ENCODE measurements around the gene ERMARD.

The ERMARD gene

DNA sequence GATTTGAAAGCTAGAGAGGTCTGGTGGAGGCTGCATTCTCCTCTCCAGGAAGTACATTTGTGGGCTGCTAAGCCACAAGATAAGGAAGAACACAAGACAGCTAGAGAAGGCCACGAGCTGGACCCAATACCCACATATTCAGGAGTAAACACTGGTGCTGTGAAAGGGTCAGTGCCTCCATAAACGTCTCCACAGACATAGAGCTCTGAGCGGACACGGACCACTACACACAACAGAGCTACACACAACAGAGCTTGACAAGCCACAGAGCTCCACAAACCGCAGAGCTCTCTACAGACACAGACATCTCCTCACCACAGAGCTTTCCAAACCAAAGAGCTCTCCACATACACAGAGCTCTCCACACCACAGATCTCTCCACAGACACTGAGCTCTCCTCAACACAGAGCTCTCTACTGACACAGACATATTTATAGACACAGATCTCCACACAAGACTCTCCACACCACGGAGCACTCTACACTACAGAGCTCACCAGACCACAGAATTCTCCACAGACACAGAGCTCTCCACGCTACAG is 51.9 kb downstream of the ERMARD start:
- no peak for DNase-seq

DNA sequence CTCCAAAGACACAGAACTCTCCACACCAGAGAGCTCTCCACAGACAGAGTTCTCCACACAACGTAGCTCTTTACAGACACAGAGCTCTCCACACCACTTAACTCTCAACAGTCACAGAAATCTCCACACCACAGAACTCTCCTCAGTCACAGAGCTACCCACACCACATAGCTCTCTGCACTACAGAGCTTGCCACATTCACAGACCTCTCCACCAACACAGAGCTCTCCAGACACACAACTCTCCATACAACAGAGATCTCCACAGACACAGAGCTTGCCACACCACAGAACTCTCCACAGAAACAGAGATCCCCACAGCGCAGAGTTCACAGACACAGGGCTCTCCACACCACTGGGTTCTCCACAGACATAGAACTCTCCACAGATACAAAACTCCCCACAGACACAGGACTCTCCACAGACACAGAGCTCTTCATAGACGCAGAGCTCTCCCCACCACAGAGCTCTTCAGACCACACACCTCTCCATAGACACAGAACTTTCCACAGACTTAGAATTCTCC is 52.5 kb downstream of the ERMARD start:
- no peak for DNase-seq

DNA sequence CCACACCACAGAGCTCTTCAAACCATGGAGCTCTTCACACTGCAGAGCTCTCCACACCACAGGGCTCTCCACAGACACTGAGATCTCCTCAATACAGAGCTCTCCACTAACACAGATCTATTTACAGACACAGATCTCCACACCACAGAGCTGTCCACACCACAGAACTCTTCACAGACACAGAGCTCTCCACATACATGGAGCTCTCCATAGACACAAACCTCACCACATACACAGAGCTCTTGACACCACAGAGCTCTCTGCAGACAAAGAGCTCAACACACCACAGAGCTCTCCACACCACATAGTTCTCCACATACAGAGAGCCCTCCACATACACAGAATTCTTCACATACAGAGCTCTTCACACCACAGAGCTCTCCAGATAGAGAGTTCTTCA is 53.0 kb downstream of the ERMARD start:
- no peak for DNase-seq

DNA sequence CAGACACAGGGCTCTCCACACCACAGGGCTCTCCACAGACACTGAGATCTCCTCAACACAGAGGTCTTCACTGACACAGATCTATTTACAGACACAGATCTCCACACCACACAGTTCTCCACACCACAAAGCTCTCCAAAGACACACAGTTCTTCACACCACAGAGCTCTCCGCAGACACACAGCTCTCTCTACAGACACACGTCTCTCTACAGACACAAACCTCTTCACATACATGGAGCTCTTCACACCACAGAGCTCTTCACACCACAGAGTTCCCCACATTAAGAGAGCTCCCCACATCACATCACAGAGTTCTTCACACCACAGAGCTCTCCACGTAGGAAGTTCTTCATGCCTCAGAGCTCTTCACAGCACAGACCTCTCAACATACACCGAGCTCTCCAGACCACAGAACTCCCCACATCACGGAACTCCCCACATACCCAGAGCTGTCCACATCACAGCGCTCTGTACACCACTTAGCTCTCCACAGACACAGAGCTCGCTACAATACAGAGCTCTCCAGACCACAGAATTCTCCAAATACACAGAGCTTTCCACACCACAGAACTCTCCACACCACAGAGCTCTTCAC is 53.9 kb downstream of the ERMARD start:
- DNase-seq: no peak

DNA sequence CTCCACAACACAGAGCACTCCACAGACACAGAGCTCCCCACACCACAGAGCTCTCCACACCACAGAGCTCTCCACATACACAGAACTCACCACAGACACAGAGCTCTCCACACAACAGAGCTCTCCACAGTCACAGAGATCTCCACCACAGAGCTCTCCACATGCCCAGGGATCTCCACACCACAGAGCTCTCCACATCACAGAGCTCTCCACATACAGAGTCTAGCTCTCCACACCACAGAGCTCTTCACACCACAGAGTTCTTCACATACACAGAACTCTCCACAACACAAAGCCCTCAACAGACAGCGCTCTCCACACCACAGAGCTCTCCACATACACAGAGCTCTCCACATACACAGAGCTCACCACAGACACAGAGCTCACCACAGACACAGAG is 55.3 kb downstream of the ERMARD start:
- no peak for DNase-seq

DNA sequence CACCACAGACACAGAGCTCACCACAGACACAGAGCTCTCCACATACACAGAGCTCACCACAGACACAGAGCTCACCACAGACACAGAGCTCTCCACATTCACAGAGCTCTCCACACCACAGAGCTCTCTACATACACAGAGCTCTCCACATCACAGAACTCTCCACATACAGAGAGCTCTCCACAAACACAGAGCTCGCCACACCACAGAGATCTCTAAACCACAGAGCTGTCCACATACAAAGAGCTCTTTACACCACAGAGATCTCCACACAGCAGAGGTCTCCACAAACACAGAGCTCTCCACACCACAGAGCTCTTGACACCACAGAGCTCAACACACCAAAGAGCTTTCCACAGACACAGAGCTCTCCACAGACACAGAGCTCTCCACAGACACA is 55.8 kb downstream of the ERMARD start:
- no peak for DNase-seq

DNA sequence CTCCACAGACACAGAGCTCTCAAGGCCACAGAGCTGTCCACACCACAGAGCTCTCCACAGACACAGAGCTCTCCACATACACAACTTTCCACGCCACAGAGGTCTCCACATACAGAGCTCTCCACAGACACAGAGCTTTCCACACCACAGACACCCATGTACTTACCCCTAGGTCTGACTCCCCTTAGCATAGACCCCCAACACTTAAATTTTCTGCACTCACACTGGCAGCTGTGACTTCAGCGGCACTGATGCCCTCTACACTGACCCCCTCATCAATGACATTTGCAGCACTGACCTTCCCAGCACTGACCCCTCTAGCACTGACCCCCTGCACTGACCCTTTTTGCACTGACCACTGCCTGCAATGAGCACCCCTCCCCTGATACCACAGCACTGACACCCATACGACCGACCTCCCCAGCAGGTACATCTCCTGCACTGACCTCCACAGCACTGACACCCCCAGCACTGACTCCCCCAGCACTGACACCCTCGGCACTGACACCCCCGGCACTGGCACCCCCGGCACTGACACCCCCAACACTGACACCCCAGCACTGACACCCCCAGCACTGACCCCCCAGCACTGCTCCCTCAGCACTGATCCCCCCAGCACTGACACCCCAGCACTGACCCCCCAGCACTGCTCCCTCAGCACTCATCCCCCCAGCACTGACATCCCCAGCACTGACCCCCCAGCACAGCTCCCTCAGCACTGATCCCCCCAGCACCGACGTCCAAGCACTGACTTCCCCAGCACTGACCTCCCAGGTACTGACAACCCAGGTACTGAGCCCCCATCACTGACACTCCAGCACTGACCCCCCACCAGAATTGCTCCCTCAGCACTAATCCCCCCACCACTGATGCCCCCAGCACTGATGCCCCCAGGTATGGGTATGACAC is 56.5 kb downstream of the ERMARD start:
- DNase-seq: no peak

DNA sequence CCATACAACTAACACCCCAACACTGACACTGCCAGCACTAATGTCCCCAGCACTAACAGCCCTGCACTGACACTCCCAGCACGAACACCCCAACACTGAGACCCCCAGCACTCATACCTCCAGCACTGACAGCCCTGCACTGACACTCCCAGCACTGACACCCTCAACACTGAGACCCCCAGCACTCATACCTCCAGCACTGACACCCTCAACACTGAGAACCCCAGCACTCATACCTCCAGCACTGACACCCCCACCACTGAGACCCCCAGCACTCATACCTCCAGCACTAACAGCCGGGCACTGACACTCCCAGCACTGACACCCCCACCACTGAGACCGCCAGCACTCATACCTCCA is 57.2 kb downstream of the ERMARD start:
- DNase-seq: no peak

DNA sequence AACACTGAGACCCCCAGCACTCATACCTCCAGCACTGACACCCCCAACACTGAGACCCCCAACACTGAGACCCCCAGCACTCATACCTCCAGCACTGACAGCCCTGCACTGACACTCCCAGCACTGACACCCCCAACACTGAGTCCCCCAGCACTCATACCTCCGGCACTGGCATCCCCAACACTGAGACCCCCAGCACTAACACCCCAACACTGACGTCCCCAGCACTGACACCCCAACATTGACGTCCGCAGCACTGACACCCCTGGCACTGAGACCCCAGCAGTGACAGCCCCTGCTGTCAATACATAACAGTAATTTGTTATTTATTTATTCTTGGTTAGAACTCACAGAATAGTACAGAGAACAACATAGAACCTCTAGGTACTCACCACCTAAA is 58.0 kb downstream of the ERMARD start:
- no peak for DNase-seq

DNA sequence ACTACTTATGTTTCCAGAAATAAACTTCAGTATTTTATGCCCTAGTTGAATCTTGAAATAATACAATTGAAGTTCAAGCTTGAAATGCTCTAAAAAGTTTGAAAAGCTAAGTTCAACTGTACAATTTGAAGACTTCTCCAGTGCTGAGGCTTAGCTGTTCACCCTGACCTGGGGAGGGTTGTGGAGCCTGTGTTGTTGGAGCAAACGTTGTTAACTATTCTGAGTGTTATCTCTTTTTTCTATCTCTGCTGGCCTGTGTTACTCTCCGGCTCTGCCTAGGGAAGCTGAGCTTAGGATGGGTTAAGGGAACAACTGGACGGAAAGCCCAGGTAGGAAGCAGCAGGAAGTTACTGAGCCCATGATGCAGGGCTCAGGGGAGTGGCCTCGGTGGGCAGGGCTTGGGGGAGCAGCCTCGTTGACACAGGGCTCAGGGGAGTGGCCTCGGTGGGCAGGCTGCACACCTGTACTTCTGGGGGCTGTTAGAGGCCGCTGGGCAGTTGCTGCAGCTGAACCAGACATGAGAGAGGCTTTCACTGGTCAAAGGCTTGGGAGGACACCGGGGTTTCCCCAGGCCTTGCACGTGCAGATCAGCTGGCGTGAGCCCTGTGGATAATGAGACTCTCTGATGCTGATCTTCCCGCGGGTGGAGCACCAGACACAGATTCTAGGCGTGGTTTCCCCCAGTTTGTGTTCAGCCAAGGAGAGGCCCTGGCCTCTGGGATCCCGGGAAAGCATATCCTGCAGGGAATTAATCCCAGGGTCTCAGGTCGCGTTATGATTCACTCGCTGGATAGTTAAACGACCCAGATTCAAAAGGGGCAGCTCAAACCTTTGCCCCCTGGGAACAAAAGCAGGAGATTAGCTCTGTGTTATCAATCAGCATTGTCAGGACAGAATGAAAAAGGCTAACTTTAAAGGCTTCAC is 58.9 kb downstream of the ERMARD start:
- DNase-seq: no peak

DNA sequence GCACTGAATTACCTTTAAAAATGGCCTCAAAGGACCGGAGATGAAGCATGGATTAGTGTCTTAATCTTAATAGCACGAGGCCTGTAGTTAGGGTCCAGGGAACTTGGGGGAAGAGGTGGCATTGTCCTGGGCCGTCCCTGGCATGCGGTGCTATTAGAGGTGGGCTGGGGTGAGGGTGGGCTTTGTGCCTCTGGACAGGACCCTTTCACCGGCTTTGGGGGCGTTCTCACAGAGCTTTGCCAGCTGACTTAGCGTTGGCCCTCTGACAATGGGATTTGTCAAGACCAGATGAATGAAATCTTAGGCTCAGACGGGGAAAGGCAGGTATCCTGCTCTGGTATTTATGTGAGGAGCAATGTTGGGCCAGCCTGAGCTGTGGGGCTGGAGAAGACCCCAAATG is 59.6 kb downstream of the ERMARD start:
- no peak for DNase-seq

DNA sequence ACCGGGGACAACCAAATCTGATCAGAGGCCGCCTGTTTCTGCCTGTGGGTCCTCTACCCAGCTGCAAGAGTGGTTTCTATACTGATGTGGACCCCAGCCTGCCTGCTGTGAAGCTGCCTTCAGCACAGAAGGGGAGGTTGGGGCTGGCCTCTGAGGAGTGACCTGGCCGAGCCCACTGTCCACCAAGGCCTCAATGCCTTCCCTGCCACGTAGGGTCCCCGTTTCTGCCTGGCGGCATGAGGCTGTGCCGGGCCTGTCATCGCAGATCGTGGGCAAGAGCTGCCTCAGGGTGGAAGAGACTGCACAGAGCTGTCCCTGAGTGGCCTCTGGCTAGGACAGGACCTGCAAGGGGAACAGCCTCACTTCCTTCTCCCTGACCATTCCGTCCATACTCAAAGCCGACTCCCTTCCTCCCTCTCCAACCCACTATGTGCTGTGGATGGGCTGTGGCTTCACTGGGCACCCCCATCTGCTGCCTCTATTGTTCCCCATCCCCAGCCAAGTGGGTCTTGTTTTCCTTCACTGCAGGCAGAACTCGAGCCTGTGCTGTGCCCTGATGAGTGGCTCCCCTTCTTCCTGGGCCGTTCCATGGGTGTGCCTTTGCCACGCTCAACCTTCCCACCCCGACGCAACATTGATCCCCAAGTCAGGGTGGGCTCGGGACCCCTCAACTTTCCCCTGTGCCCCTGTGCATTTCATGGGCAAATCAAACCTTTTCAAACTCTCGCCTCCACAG is 60.3 kb downstream of the ERMARD start:
- DNase-seq: no peak

DNA sequence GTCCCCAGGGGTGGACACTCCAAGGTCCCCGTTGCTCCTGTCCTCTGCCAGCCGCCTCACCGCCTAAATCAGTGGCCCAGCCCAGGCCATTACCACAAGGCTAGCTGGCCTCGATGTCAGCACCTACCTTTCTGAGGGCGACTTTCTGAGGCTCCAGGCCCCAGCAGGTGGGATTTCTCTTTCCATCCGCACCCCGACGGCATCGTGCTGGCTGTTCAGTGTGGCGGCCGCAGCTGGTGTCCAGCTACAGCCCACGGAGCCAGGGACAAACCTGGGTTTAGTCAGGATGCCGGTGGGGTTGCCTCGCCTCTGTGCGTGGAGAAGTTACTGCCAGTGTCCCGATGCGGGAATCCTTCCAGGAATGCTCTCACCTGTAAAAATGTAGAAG is 60.8 kb downstream of the ERMARD start:
- DNase-seq: no peak

DNA sequence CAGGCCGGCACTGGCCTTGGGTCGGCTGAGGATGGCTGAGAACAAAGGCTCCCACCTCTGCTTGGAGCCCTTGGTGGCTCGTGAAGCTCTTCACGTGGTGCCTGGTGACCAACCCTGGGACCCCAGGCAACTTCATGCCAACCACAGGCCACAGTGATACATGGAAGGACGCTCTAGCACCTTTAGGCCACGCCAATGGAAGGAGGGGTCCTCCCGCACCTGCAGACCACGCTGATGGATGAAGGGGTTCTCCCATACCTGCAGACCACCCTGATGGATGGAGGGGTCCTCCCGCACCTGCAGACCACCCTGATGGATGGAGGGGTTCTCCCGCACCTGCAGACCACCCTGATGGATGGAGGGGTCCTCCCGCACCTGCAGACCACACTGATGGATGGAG is 62.5 kb downstream of the ERMARD start:
- no peak for DNase-seq

DNA sequence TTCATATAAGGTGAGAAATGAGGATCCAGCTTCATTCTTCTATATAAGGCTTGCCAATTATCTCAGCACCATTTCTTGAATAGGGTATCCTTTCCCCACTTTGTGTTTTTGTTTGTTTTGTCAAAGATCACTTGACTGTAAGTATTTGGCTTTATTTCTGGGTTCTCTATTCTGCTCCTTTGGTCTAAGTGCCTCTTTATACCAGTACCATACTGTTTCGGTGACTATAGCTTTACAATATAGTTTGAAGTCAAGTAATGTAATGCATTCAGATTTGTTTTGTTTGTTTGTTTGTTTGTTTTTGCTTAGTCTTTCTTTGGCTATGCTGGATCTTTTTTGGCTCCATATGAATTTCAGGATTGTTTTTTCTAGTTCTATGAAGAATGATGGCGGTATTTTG is 64.6 kb downstream of the ERMARD start:
- DNase-seq: no peak

DNA sequence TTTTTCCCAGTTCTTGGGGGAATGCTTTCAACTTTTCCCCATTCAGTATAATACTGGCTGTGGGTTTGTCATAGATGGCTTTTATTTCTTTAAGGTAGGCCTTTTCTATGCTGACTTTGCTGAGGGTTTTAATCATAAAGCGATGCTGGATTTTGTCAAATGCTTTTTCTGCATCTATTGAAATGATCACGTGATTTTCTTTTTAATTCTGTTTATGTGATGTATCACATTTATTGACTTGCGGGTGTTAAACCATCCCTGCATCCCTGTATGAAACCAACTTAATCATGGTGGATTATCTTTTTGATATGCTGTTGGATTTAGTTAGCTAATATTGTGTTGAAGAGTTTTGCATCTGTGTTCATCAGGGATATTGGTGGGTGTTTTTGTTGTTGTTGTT is 65.6 kb downstream of the ERMARD start:
- no peak for DNase-seq

DNA sequence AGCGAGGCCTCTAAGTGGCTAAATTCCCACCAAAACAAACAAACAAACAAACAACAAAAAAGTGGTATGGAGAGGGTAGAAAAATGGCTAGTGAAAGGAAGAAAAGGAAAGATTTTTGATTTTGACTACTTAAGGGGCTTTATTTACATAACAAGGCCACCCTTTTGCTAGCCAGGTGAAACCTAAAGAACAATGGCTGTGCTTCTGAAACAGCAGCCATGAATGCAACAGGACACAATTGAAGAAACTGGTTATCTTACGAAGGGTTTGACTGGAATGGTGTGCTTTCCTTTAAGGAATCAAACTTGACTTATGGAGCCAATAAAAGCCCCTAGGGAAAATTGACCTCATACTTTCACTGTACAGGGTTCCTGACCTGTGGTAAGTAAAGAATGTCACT is 68.9 kb downstream of the ERMARD start:
- DNase-seq: no peak

DNA sequence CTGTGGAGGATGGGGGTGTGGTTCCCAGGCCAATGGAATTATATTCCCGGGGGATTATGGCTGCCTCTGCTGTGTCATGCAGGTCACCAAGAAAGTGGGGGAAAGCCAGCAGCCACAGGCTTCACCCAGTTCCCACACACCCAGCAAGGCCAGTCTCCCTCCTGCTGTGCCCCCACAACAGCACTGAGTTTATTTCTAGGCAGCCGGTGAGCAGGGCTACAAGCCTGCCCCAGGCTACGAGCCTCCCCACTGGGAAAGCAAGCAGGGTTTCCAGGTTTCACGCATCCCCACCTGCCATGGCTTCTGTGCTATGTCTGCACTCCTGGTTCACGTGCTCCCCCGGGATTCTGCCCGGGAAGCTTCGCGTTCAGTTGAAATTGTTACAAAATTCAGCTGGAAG is 72.6 kb downstream of the ERMARD start:
- DNase-seq: no peak

DNA sequence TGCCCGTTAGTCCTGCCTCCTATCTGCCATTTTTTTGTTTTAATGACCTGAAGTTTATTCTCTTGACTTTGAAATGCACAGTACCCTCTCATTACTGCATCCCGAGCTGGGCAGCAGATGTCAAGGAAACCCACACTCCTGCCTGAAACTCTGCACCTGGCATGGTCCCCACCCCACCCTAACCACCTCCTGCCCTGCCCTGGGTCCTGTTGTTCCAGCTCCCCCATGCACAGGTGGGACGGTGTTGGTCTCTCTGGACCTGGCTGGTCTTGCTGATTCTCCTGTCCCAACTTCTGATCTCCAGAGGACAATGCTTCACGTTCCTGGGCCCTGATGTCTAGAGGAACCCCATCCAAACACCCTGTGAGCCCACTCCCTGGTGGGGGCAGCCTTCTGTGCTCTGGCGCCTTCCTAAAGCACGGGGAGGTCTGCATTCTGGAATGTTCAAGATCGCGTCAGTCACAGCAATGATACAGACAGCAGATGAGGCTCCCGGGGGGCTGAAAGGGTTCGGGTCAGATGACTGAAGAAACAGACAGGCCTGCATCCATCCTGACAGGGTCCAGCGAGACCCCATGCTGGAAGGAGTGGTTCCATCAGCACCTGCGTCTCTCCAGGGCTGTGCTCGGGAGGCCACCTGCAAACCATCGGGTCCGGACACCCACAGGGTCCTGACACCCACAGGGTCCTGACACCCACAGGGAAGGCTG is 73.6 kb downstream of the ERMARD start:
- DNase-seq: no peak

DNA sequence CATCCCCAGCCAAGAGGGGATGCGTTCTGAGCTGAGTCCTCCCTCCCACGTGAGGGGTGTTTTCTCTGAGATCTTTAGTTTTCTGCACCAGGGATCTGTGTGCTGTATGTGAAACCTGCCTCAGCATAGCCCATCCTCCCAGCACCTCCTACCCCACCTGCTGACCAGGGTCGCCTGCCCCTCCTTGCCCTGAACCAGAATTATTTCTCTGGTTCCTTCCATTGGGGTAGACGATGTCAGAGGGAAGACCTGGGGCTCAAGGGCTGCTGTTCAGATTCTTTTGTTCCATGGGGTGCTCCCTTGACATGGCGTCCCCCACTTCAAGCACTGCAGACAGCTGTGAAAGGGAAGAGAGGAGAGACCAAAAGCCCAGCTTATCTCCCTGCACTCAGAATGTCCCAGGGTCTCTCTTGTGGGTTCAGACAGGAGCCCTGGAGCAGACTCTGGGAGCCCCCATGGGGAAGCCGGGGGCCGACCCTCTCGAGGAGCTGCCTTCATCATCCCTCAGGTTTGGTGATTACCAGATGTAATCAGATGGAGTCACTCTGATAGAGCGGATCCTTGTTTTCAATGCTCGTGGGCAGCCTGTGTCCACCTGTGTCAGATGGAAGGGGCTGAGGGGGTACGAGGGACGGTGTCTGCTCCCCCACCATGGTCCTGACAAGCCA is 74.3 kb downstream of the ERMARD start:
- DNase-seq: no peak

DNA sequence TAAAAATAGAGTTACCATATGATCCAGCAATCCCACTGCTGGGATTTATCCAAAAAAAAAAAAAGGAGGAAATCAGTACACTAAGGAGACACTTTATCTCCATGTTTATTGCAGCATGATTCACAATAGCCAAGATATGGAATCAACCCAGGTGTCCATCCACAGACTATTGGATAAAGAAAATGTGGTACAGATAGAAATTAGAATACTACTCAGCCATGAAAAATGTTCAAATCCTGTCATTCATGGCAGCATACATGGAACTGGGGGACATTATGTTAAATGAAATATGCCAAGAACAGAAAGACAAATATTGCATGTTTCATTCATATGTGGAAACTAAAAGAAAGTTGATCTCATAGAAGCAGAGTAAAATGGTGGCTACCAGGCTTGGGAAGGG is 75.3 kb downstream of the ERMARD start:
- DNase-seq: no peak
